ENCODE measurements around the gene PCYOX1L. TPM values are rescaled to one million over a fixed set of nuclear protein-coding genes. Genes with fewer than 3 reads are reported as not detected.

The PCYOX1L gene
- total RNA-seq, 1 experiment from 2014 or later, result 15.3 TPM

- H3K18ac ChIP-seq (ENCODE audit: insufficient read length, low read depth, low read length), result no peak overlapping the region
- H3K4me1 ChIP-seq (ENCODE audit: insufficient read depth, low read length), result no peaks in the 10 kb centered on the region; the same call in 1 of the 2 replicates
- Mint-ChIP-seq H3K36me3 (ENCODE audit: insufficient read depth in 1 of 3, low read depth in 3 of 3) (peaks cover 3 to 13% (median 10%) of the 10 kb centered on the region in 3 experiments; a peak in 6 of 7 replicates), H3K27ac (no peak overlapping the region), H3K4me1 (peaks cover 18% of the 10 kb centered on the region in 2 experiments), H3K27me3 (ENCODE audit: low read depth) (peaks cover 4% of the 10 kb centered on the region; the same call in 1 of the 2 replicates), H3K9me3 (no peaks in the 10 kb centered on the region), H3K4me3 (no peak overlapping the region)
- H3K56ac ChIP-seq (ENCODE audit: insufficient read length, low read depth, low read length), result no peak overlapping the region
- H3K79me1 ChIP-seq (ENCODE audit: insufficient read depth, low read depth, low read length, poor library complexity, severe bottlenecking), result no peaks in the 10 kb centered on the region
- H3K14ac ChIP-seq (ENCODE audit: insufficient read depth, low read length), result no peak overlapping the region
- H2BK15ac ChIP-seq (ENCODE audit: low read depth, low read length), result no peak overlapping the region
- no peak overlapping the region for H3K23ac ChIP-seq (ENCODE audit: insufficient read length, low read depth, low read length)
- H3K9ac ChIP-seq (ENCODE audit: extremely low read depth, insufficient read length, low read length), result no peak overlapping the region
- H3K9me3 ChIP-seq (ENCODE audit: control insufficient read depth, low read depth, low read length), result no peaks in the 10 kb centered on the region
- no peak overlapping the region for H4K8ac ChIP-seq (replicated peaks; ENCODE audit: insufficient read length, low read depth, low read length)
- no peak for DNase-seq
- no peaks in the 10 kb centered on the region for H3K27me3 ChIP-seq (ENCODE audit: insufficient read depth, low read length)
- H3K4me2 ChIP-seq (ENCODE audit: insufficient read depth, insufficient read length, low read length), result no peak overlapping the region
- no peak overlapping the region for H2AFZ ChIP-seq (ENCODE audit: low read length)
- H3K23me2 ChIP-seq (ENCODE audit: insufficient read length, low read depth, low read length, poor library complexity, severe bottlenecking), result peaks cover 4% of the 10 kb centered on the region
- H3T11ph ChIP-seq (ENCODE audit: low read length), result no peak overlapping the region
- no peaks in the 10 kb centered on the region for H4K20me1 ChIP-seq (ENCODE audit: control insufficient read depth, insufficient read depth, insufficient read length)
- no peak overlapping the region for H4K91ac ChIP-seq (ENCODE audit: insufficient read length, low read depth, low read length)
- H4K5ac ChIP-seq (ENCODE audit: insufficient read length, low read depth, low read length), result no peak overlapping the region
- H2BK12ac ChIP-seq (ENCODE audit: insufficient read length, low read depth, low read length), result no peak overlapping the region
- no peaks in the 10 kb centered on the region for H3K79me2 ChIP-seq (ENCODE audit: insufficient read depth, low read length)
- H2BK5ac ChIP-seq (ENCODE audit: insufficient read length, low read length), result no peak overlapping the region
- H2BK120ac ChIP-seq (ENCODE audit: low read depth, low read length, poor library complexity, severe bottlenecking), result no peak overlapping the region
- H3K4ac ChIP-seq (ENCODE audit: low read depth, low read length), result no peak overlapping the region
- H2BK20ac ChIP-seq (ENCODE audit: low read depth, low read length, poor library complexity, severe bottlenecking), result no peak overlapping the region
- H2AK5ac ChIP-seq (ENCODE audit: insufficient read length, low read length), result no peak overlapping the region
- no peak overlapping the region for H3K27ac ChIP-seq (ENCODE audit: insufficient read length, low read depth, low read length)
- no peak for TF ChIP-seq CTCF (conservative IDR thresholded peaks at IDR 0.05)
- no CpG with 5 or more reads among the region's 1 CpG for WGBS (ENCODE audit: extremely low coverage, insufficient read length, low lambda C conversion rate)
These were observed 2.4 kb downstream of the PCYOX1L start for GRCh38 chr5:149360272-149360671.

Data from H9 (cell line).